IPS-20b (cell line): ENCODE results near the gene SCGB3A1.

Source experiments
- H3K27ac ChIP-seq: one replicate; pipeline ENCODE4 v1.5.1; 2013; ENCODE audit warnings: low read length
- H3K27me3 ChIP-seq: 2 replicates; pipeline ENCODE4 v1.6.1; 2013; ENCODE audit warnings: mild to moderate bottlenecking, low read length, inconsistent platforms; ENCODE audit not compliant: insufficient read depth
- H3K36me3 ChIP-seq: 2 replicates; pipeline ENCODE4 v1.6.1; 2013; ENCODE audit warnings: low read depth, mild to moderate bottlenecking, inconsistent platforms, low read length, moderate library complexity; ENCODE audit not compliant: insufficient read depth
- H3K4me1 ChIP-seq: 2 replicates; pipeline ENCODE4 v1.6.1; 2013; ENCODE audit warnings: mild to moderate bottlenecking, control low read depth, inconsistent platforms, low read length, moderate library complexity; ENCODE audit not compliant: insufficient read depth
- H3K4me3 ChIP-seq: 2 replicates; pipeline ENCODE4 v1.5.1; 2013; ENCODE audit warnings: mild to moderate bottlenecking, low read length, inconsistent platforms
- H3K9ac ChIP-seq: 2 replicates; pipeline ENCODE4 v1.6.1; 2013; ENCODE audit warnings: low read depth, mild to moderate bottlenecking, inconsistent platforms, low read length, moderate library complexity
- H3K9me3 ChIP-seq: 2 replicates; pipeline ENCODE4 v1.6.1; 2013; ENCODE audit warnings: mild to moderate bottlenecking, low read depth, low read length, inconsistent platforms; ENCODE audit not compliant: insufficient read depth

The SCGB3A1 gene

GRCh38 chr5:180600554-180601041 is 9.3 kb upstream of the SCGB3A1 start:
- H3K27me3 ChIP-seq, result no peaks in the 10 kb centered on the region
- H3K27ac ChIP-seq, result no peak overlapping the region
- H3K9ac ChIP-seq, result no peak overlapping the region
- H3K4me3 ChIP-seq, result no peak overlapping the region
- H3K9me3 ChIP-seq, result no peaks in the 10 kb centered on the region
- H3K36me3 ChIP-seq, result no peaks in the 10 kb centered on the region
- H3K4me1 ChIP-seq, result no peaks in the 10 kb centered on the region

DNA sequence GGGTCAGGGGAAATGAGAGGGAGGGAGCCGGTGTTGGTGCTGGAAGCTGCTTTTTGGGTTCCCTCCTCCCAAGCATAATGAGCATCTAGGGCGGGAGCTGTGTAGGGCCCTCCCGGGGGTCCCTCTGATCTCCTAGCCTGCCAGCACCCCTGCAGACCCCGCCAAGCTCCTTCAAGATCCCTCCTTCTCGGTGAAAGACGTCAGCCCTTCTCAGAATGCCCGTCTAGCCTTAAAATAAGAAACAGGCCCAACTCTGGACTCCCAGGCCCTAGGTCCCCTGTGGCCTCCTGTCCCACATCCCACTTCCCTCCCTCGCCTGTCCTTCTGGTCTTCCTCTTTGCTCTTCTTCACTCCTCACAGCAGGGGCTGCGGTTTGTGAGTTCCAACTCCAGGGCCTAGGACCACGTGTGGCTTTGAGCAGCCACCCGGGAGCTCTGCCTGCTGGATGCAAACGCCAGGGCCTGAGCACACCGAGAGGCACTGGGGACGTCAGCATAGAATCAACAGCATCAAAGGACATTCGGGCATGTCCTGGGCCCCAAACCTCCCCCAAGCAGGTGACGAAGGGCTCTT is 8.8 kb upstream of the SCGB3A1 start:
- no peaks in the 10 kb centered on the region for H3K9me3 ChIP-seq
- H3K9ac ChIP-seq, result no peak overlapping the region

GRCh38 chr5:180599590-180599914 is 8.3 kb upstream of the SCGB3A1 start:
- H3K4me3 ChIP-seq, result no peak overlapping the region
- H3K27ac ChIP-seq, result no peak overlapping the region
- no peaks in the 10 kb centered on the region for H3K9me3 ChIP-seq
- H3K27me3 ChIP-seq, result no peaks in the 10 kb centered on the region
- H3K36me3 ChIP-seq, result no peaks in the 10 kb centered on the region
- no peak overlapping the region for H3K9ac ChIP-seq
- no peaks in the 10 kb centered on the region for H3K4me1 ChIP-seq

More for the DNA sequence above, 8.8 kb upstream of the SCGB3A1 start:
- no peak overlapping the region for H3K27ac ChIP-seq
- no peaks in the 10 kb centered on the region for H3K36me3 ChIP-seq
- H3K4me3 ChIP-seq, result no peak overlapping the region
- no peaks in the 10 kb centered on the region for H3K4me1 ChIP-seq
- no peaks in the 10 kb centered on the region for H3K27me3 ChIP-seq

DNA sequence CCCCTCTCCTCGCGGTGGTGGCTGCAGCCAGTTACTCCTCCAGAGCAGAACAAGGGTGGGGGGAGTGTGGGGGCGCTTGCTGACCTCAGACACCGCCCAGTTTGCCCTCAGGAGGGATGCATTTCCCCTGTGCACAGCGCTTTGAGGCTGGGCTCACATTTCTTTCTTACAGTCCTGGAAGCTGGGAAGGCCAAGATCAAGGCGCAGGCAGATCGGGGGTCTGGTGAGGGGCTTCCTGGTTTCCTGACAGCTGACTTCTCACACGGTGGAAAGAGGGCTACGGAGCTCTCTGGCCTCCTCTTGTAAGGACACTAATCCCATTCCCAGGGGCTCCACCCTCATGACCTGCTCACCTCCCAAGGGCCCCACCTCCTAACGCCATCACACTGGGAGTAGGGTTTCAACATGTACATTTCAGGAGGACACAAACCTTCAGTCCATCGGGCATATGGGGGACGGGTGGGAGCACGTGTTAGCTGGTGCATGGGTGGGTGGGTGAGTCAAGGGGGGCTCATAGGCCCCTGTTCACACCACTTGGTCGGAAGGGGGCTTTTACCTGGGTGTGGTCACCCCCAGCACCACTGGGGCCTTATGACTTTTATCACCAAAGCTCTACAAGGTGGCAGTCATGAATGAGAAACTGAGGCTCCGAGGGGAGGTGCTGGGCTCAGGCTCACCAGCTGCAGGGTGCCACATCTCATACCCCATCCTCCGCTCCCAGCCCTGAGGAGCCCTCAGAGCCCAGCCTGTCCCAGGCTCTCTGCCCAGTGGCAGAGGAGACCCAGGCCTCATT is 7.7 kb upstream of the SCGB3A1 start:
- 0 out of 2 replicates have a peak, but pooled peaks cover 2% of the 10 kb centered on the region for H3K27me3 ChIP-seq
- H3K27ac ChIP-seq, result no peak overlapping the region
- no peaks in the 10 kb centered on the region for H3K9me3 ChIP-seq
- H3K4me1 ChIP-seq, result no peaks in the 10 kb centered on the region
- H3K36me3 ChIP-seq, result no peaks in the 10 kb centered on the region
- H3K4me3 ChIP-seq, result no peak overlapping the region
- no peak overlapping the region for H3K9ac ChIP-seq

DNA sequence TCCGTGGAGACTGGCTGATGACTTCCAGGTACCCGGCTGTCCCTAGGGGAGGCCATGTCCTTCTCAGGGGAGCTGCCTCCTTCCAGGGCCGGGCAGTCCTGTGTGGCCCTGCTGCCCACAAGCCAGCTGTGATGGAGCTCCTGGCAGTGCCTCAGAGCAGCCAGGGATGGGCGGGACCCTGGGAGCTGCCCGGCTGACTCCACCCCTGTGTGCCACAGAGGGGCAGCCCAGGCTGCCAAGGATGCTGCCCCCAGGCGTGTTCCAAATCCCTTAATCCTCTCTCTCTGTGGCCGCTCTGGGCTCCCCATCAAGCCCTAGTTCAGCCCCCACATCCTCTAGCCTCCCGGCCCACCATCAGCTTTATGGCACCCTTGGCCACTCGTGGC is 7.0 kb upstream of the SCGB3A1 start:
- Histone ChIP-seq H3K36me3 (no peaks in the 10 kb centered on the region), H3K27ac (no peak overlapping the region), H3K4me3 (no peak overlapping the region), H3K9me3 (no peaks in the 10 kb centered on the region), H3K4me1 (no peaks in the 10 kb centered on the region), H3K9ac (no peak overlapping the region), H3K27me3 (peaks cover 9% of the 10 kb centered on the region)

- H3K9ac ChIP-seq, result no peak overlapping the region
Observed at GRCh38 chr5:180596668-180597231, 5.5 kb upstream of the SCGB3A1 start.

GRCh38 chr5:180596115-180596667 is 4.9 kb upstream of the SCGB3A1 start:
- no peak overlapping the region for H3K4me3 ChIP-seq
- no peaks in the 10 kb centered on the region for H3K9me3 ChIP-seq
- no peaks in the 10 kb centered on the region for H3K4me1 ChIP-seq
- H3K9ac ChIP-seq, result no peak overlapping the region
- H3K36me3 ChIP-seq, result no peaks in the 10 kb centered on the region
- H3K27me3 ChIP-seq, result peaks cover 30% of the 10 kb centered on the region
- H3K27ac ChIP-seq, result no peak overlapping the region

More at GRCh38 chr5:180596668-180597231, 5.5 kb upstream of the SCGB3A1 start:
- H3K4me3 ChIP-seq, result no peak overlapping the region
- H3K36me3 ChIP-seq, result no peaks in the 10 kb centered on the region
- no peaks in the 10 kb centered on the region for H3K9me3 ChIP-seq
- H3K27ac ChIP-seq, result no peak overlapping the region
- H3K27me3 ChIP-seq, result peaks cover 25% of the 10 kb centered on the region
- no peaks in the 10 kb centered on the region for H3K4me1 ChIP-seq

DNA sequence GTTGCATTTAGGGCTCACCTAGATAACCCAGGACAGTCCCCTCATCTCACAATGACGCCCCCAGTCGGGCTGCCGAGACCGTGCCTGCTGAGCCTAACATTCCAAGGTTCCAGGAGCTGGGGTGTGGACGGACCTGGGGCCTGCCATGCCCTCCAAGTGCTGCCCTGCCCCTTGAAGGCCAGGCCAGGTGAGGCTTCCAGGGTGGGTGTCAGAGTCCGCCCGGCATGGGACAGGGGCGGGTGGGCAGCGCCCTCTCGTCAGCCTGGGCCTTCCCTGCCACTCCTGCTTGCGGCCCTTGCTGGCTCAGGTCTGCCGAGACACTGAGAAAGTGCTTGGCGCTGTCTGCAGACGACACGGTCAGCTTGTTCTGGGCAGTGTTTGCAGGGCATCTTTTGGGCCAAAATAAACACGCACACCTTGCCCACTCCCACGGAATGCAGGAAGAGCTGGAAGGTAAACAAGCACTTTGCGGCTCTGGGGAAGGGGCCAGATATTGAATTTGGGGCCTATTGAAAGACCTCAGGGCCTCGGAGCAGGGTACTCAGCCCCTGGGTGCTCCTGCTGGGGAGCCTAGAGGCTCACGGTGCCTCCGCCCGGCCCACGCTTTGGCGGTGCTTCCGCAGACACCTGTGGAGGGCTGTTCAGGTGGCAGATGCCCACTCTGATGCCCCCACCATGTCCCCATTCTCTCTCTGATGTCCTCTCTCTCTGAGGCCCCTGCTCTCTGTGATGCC is 4.2 kb upstream of the SCGB3A1 start:
- Histone ChIP-seq H3K9me3 (no peaks in the 10 kb centered on the region), H3K9ac (no peak overlapping the region), H3K4me3 (no peak overlapping the region), H3K4me1 (no peaks in the 10 kb centered on the region), H3K27ac (no peak overlapping the region), H3K36me3 (no peaks in the 10 kb centered on the region), H3K27me3 (peaks cover 37% of the 10 kb centered on the region)

DNA sequence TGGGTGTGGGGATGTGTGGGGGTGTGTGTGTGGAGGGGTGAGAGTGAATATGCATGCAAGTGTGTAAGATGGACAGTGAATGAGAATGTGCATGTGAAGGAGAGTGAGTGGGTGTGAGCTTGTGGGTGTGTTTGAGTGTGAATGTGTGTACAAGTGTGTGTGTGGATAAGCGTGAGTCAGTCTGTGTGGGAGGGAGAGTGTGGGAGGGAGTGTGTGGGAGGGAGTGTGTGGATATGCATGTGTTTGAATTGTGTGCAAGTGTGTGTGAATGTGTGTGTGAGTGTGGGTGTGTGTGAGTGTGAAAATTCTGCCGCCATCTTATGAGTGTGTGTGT is 3.7 kb upstream of the SCGB3A1 start:
- Histone ChIP-seq H3K9ac (no peak overlapping the region), H3K27me3 (peaks cover 42% of the 10 kb centered on the region), H3K4me1 (no peaks in the 10 kb centered on the region), H3K27ac (no peak overlapping the region), H3K36me3 (no peaks in the 10 kb centered on the region), H3K4me3 (no peak overlapping the region), H3K9me3 (no peaks in the 10 kb centered on the region)

GRCh38 chr5:180594311-180595045 is 3.2 kb upstream of the SCGB3A1 start:
- H3K36me3 ChIP-seq, result no peaks in the 10 kb centered on the region
- no peaks in the 10 kb centered on the region for H3K9me3 ChIP-seq
- H3K27ac ChIP-seq, result no peak overlapping the region
- no peaks in the 10 kb centered on the region for H3K4me1 ChIP-seq
- H3K9ac ChIP-seq, result no peak overlapping the region
- H3K27me3 ChIP-seq, result peaks cover 47% of the 10 kb centered on the region
- no peak overlapping the region for H3K4me3 ChIP-seq
